SHP77 treated with DMSO at 0.1 percent for 48 hours (cell line): ENCODE results near the gene GRIK5.

Experiments
- DNase-seq: peaks from one replicate; lab custom pipeline; 2025; lab: John Stamatoyannopoulos, UW

GRIK5 gene

DNA sequence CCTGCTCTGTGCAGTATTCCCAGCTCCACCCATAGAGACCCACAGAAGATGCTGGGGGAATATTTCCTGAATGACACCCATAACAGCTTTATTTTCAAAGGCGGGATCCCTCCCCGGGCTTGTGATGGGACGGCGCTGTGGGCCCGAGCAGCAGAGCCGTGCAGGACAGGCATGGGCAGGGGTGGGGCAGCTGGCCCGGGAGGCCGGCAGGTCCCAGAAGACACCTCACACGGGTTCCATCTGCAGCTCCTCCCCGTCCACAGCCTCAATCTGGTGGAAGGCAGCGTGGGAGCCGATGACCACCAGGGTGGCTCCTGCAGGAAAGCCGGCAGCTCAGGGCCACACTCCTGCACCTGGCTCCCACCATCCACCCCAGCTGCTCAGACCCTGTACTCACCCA lies 113.4 kb downstream of the GRIK5 start:
- DNase-seq = no peak

DNA sequence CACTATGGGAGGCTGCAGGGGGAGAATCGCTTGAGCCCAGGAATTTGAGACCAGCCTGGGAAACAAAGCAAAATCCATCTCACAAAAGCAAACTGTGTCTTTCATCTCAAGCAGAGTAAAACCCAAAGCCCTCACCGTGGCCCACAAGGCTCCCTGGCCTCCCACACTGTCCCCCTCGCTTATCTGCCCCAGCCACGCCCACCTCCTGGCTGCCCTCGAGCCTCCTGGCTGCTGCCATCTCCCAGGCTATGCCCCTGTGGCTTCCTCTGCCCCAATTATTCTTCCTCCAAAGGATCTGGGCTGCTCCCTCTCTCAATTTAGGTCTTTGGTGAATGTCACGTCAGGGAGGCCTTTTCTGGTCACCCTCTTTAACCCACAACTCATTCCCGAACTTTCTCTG lies 114.5 kb downstream of the GRIK5 start:
- no peak for DNase-seq

DNA sequence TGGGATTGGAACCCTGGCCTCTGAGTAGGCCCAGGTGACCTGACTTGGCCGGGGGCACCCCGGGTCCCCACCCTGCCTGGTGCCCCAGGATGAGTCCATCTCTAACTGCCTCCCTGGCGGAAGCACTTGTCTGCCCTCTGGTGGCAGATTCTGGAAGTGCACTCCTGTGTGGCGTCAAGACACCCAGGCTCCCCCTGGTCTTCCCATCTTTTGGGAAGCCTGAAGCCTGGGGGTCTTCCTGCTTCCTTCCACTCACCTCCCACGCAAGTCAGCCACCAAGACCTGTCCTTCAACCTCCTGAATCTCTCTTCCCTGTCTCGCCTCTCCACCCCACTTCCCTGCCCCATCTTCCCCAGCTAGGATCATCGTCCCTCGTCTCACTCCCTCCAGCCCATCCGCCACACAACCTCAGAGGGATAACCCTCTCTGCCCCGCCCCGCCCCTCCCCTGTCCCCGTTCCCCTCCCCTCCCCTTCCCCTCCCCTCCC lies 118.3 kb downstream of the GRIK5 start:
- DNase-seq = peak; percentile 20
